ENCODE measurements around the gene SMYD5. TPM values are rescaled to one million over a fixed set of nuclear protein-coding genes. Genes with fewer than 3 reads are reported as not detected.

SMYD5 gene
- total and polyA plus RNA-seq, 7 donors, result 14.7 to 42.0 (median 19.7) TPM

DNA sequence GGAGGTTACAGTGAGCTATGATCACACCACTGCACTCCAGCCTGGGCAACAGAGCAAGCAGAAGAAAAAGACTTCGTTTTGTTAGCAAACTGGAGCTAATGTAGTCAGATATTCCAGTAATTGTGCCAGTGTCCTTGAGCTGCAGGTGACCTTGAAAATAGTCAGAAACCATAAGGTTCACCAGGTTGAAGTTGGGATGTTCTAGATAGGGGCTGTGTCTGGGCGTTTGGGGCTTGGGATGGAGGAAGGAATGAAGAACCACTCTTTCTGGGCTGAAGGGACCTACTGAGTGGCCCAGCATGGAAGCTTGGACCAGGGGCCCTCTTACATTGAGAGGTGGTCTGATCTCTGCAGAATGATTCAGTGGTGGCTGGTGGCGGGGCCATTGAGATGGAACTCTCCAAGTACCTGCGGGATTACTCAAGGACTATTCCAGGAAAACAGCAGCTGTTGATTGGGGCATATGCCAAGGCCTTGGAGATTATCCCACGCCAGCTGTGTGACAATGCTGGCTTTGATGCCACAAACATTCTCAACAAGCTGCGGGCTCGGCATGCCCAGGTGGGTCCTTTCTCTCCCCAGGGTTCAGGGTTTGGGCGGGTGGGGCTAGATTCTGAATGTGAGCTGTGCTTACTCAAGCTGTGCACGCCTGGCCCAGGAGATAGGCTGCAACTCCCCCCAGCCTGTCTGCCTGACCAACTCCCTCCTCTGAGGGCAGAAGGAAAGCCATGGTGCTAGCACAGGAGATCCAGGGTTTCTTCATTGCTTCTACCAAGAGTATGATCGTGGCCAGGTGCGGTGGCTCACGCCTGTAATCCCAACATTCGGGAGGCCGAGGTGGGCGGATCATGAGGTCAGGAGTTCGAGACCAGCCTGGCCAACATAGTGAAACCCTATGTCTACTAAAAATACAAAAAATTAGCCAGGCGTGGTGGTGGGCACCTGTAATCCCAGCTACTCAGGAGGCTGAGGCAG, 37.1 kb downstream of the SMYD5 start:
- 67 to 77% (median 71%) methylated on average over 17 of the region's 17 CpGs for WGBS, 3 donors
- Histone ChIP-seq H3K27ac (peak overlapping the region; percentile 47), H3K4me1 (no peaks in the 10 kb centered on the region), H3K9me3 (no peaks in the 10 kb centered on the region), H3K36me3 (ENCODE audit: insufficient read depth in 1 of 2, low read depth in 1 of 2) (peaks cover 26 to 92% of the 10 kb centered on the region in 2 donors), H3K4me3 (no peak overlapping the region), H3K27me3 (ENCODE audit: insufficient read depth in 3 of 3, low read length in 2 of 3) (no peaks in the 10 kb centered on the region)
- DNase-seq (peak; percentile 39 to 63), ATAC-seq (peak; percentile 85 to 88 (median 88))
- intact Hi-C loops (cut with DNase I), result no loop called here
- no peak for TF ChIP-seq CTCF (IDR thresholded peaks at IDR 0.05)

DNA sequence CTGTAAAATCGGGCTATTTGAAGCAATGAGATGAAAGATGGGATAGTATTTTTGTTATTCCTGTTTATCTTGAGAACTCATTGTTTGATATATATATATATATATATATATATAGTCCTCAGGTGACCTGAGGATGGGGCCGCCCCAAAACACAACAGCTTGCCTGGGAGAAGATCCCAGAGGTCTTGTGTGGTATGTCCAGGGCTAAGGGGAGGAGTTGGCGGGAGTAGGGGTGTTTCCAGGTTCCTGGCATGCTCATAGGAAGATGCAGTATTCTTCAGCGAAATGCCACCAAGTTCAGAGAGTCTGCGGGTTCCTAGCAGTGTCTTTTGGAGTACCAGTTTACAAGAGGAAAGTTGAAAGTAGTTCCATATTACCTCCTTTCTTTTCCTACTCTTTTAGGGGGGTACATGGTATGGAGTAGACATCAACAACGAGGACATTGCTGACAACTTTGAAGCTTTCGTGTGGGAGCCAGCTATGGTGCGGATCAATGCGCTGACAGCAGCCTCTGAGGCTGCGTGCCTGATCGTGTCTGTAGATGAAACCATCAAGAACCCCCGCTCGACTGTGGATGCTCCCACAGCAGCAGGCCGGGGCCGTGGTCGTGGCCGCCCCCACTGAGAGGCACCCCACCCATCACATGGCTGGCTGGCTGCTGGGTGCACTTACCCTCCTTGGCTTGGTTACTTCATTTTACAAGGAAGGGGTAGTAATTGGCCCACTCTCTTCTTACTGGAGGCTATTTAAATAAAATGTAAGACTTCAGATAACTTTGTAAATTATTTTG, 38.4 kb downstream of the SMYD5 start:
- intact Hi-C loops (cut with DNase I), result no loop called here
- TF ChIP-seq CTCF (IDR thresholded peaks at IDR 0.05), result no peak
- 86 to 92% (median 90%) methylated on average over 17 of the region's 17 CpGs for WGBS, 3 donors

GRCh38 chr2:73253400-73253799, 39.4 kb downstream of the SMYD5 start:
- no peak overlapping the region for H3K4me3 ChIP-seq
- peaks cover 24 to 69% of the 10 kb centered on the region in 2 donors for H3K36me3 ChIP-seq (ENCODE audit: insufficient read depth in 1 of 2, low read depth in 1 of 2)
- TF ChIP-seq CTCF (IDR thresholded peaks at IDR 0.05), result no peak
- no peaks in the 10 kb centered on the region for H3K4me1 ChIP-seq
- intact Hi-C loops (cut with DNase I), result no loop called here
- H3K9me3 ChIP-seq, result no peaks in the 10 kb centered on the region
- no peaks in the 10 kb centered on the region for H3K27me3 ChIP-seq (ENCODE audit: insufficient read depth in 3 of 3, low read length in 2 of 3)
- DNase-seq, result no peak
- WGBS, 3 donors, result 60 to 62% (median 61%) methylated on average over 2 of the region's 2 CpGs
- H3K27ac ChIP-seq, result no peak overlapping the region
- ATAC-seq, result no peak

More for the DNA sequence above, 38.4 kb downstream of the SMYD5 start:
- DNase-seq, result no peak
- ATAC-seq, result no peak
- Histone ChIP-seq H3K27ac (no peak overlapping the region), H3K36me3 (ENCODE audit: insufficient read depth in 1 of 2, low read depth in 1 of 2) (peaks cover 26 to 79% of the 10 kb centered on the region in 2 donors), H3K27me3 (ENCODE audit: insufficient read depth in 3 of 3, low read length in 2 of 3) (no peaks in the 10 kb centered on the region), H3K4me3 (no peak overlapping the region), H3K4me1 (no peaks in the 10 kb centered on the region), H3K9me3 (no peaks in the 10 kb centered on the region)

DNA sequence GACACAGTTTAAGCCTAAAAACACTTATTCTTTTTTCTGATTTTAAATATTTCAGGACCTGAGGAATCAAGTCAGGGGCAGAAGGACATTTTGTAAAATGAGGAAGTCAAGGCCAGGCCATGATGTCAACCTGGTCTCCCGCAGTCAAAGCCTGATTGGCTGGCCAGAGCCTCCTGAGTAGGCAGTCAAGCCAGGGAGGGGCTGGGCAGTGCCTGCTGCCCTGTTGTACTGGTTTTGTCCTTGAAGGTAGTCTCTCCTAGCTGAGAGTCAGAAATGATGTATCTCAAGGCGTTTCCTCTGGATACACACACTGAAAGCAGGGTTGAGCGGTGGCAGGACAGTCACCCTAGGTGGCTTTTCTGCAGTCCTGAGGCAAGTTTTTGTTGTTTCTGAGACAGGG, 39.9 kb downstream of the SMYD5 start:
- Histone ChIP-seq H3K4me1 (no peaks in the 10 kb centered on the region), H3K4me3 (no peak overlapping the region), H3K36me3 (ENCODE audit: insufficient read depth in 1 of 2, low read depth in 1 of 2) (peaks cover 19 to 64% of the 10 kb centered on the region in 2 donors), H3K27me3 (ENCODE audit: insufficient read depth in 3 of 3, low read length in 2 of 3) (no peaks in the 10 kb centered on the region), H3K9me3 (no peaks in the 10 kb centered on the region), H3K27ac (no peak overlapping the region)
- WGBS, 3 donors, result 87 to 95% (median 93%) methylated on average over 3 of the region's 3 CpGs
- no peak for TF ChIP-seq CTCF (IDR thresholded peaks at IDR 0.05)
- ATAC-seq (no peak), DNase-seq (no peak)
- intact Hi-C loops (cut with DNase I), result no loop called here

Data from psoas muscle (tissue), 8 donors.